Activated CD4-positive, CD25-positive, alpha-beta regulatory T cell treated with anti-CD3 and anti-CD28 coated beads, Interleukin-2, amount 50 U/mL, for 24 hours (primary cell): ENCODE measurements around the gene LRRTM4.

Experiments used
- ATAC-seq, 2 donors: fragments of 150-1000 bp; cut with Tn5 transposase; one replicate each; pipeline ENCODE4 v1.10.0; 2021; ENCODE audit warnings: mild to moderate bottlenecking in 1 of 2, moderate library complexity in 1 of 2

Gene LRRTM4

GRCh38 chr2:77469106-77469505, 53.1 kb downstream of the LRRTM4 start:
- no peak for ATAC-seq

GRCh38 chr2:77459840-77460239, 62.3 kb downstream of the LRRTM4 start:
- ATAC-seq = no peak

- no peak for ATAC-seq
Observed at GRCh38 chr2:77458216-77458615, 64.0 kb downstream of the LRRTM4 start.

- ATAC-seq = no peak
Observed at GRCh38 chr2:77457665-77458064, 64.5 kb downstream of the LRRTM4 start.

GRCh38 chr2:77443076-77443475, 79.1 kb downstream of the LRRTM4 start:
- no peak for ATAC-seq

GRCh38 chr2:77434880-77435279, 87.3 kb downstream of the LRRTM4 start:
- no peak for ATAC-seq

- no peak for ATAC-seq
Observed at GRCh38 chr2:77428946-77429345, 93.2 kb downstream of the LRRTM4 start.

GRCh38 chr2:77421971-77422370, 100.2 kb downstream of the LRRTM4 start:
- ATAC-seq = no peak

- no peak for ATAC-seq
Observed at GRCh38 chr2:77418537-77418936, 103.6 kb downstream of the LRRTM4 start.

GRCh38 chr2:77404189-77404588, 118.0 kb downstream of the LRRTM4 start:
- no peak for ATAC-seq

- ATAC-seq = no peak
Observed at GRCh38 chr2:77398970-77399600, 123.1 kb downstream of the LRRTM4 start.

GRCh38 chr2:77397763-77398162, 124.4 kb downstream of the LRRTM4 start:
- no peak for ATAC-seq

- no peak for ATAC-seq
Observed at GRCh38 chr2:77395011-77395410, 127.2 kb downstream of the LRRTM4 start.

- ATAC-seq = no peak
Observed at GRCh38 chr2:77391119-77391518, 131.1 kb downstream of the LRRTM4 start.

GRCh38 chr2:77387324-77387723, 134.9 kb downstream of the LRRTM4 start:
- ATAC-seq = no peak

GRCh38 chr2:77372636-77373035, 149.5 kb downstream of the LRRTM4 start:
- no peak for ATAC-seq

GRCh38 chr2:77370511-77370910, 151.7 kb downstream of the LRRTM4 start:
- no peak for ATAC-seq

- ATAC-seq = no peak
Observed at GRCh38 chr2:77363277-77363676, 158.9 kb downstream of the LRRTM4 start.

- no peak for ATAC-seq
Observed at GRCh38 chr2:77348821-77349220, 173.4 kb downstream of the LRRTM4 start.

GRCh38 chr2:77336013-77336412, 186.2 kb downstream of the LRRTM4 start:
- no peak for ATAC-seq

GRCh38 chr2:77328134-77328931, 193.8 kb downstream of the LRRTM4 start:
- no peak for ATAC-seq

GRCh38 chr2:77325395-77325794, 196.8 kb downstream of the LRRTM4 start:
- no peak for ATAC-seq

- ATAC-seq = no peak
Observed at GRCh38 chr2:77322431-77322830, 199.7 kb downstream of the LRRTM4 start.

GRCh38 chr2:77314721-77315120, 207.5 kb downstream of the LRRTM4 start:
- no peak for ATAC-seq

- ATAC-seq = no peak
Observed at GRCh38 chr2:77310416-77310815, 211.8 kb downstream of the LRRTM4 start.
